Measurements from ENCODE around the gene LTBP2. TPM values are rescaled to one million over a fixed set of nuclear protein-coding genes. Genes with fewer than 3 reads are reported as not detected.

Gene LTBP2
- total RNA-seq, 1 donor from 2014 or later, result 12.0 TPM

- Histone ChIP-seq H3K27me3 (ENCODE audit: control insufficient read depth in 3 of 3, insufficient read depth in 3 of 3, low read length in 3 of 3) (peaks cover 5 to 58% (median 23%) of the 10 kb centered on the region in 3 donors), H3K4me3 (ENCODE audit: low read length in 3 of 3) (no peak overlapping the region), H3K27ac (ENCODE audit: low read depth, low read length) (peak overlapping the region; percentile 28), H3K36me3 (ENCODE audit: control insufficient read depth in 3 of 3, insufficient read depth in 3 of 3, low read length in 3 of 3) (no peaks in the 10 kb centered on the region), H3K9ac (ENCODE audit: low read depth in 1 of 3, low read length in 3 of 3) (peak overlapping the region in 1 of 3 donors; percentile 3), H3K9me3 (ENCODE audit: control insufficient read depth in 3 of 3, low read length in 3 of 3) (no peaks in the 10 kb centered on the region), H3K4me1 (ENCODE audit: control insufficient read depth in 3 of 3, insufficient read depth in 3 of 3, low read length in 3 of 3) (peaks cover 32 to 45% (median 37%) of the 10 kb centered on the region in 3 donors)
These were observed 2.8 kb upstream of the LTBP2 start for GRCh38 chr14:74614508-74615495.

DNA sequence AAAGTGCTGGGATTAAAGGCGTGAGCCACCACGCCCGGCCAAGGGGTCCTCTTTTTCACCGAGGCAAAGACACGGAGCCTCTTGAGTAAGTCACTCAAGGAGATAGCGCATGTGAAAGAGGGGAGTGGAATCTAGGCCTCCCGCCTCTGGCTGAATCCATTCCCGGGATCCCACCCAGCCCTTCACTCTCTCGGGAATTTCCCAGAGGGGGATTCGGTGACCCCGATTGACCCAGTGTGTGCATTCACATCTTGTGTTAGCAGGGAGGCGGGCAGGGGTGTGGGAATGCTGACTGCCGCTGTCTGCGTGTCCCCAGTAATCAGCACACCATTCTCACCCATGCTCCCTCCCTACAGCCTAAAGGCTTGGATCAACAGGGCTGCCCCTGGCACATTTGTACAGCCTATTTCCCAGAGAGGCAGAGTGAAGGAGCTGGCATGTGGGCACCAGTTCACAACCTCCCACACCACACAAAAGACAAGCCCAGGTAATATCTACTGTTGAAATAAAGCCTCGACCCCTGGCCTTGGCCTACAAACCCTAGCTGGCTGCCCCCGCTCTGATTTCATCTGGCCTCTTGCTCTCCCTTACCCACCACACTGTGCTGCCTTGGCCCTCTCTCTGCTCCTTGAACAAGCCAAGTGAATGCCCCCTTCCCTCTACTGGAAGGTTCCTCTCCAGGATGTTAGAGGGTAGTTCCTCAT, 1.3 kb upstream of the LTBP2 start:
- no peak overlapping the region for H3K27ac ChIP-seq (ENCODE audit: low read depth, low read length)
- peaks cover 5 to 58% (median 19%) of the 10 kb centered on the region in 3 donors for H3K27me3 ChIP-seq (ENCODE audit: control insufficient read depth in 3 of 3, insufficient read depth in 3 of 3, low read length in 3 of 3)
- no peaks in the 10 kb centered on the region for H3K36me3 ChIP-seq (ENCODE audit: control insufficient read depth in 3 of 3, insufficient read depth in 3 of 3, low read length in 3 of 3)
- H3K9ac ChIP-seq (ENCODE audit: low read depth in 1 of 3, low read length in 3 of 3), result no peak overlapping the region
- no peaks in the 10 kb centered on the region for H3K9me3 ChIP-seq (ENCODE audit: control insufficient read depth in 3 of 3, low read length in 3 of 3)
- H3K4me3 ChIP-seq (ENCODE audit: low read length in 3 of 3), result no peak overlapping the region
- peaks cover 23 to 36% (median 30%) of the 10 kb centered on the region in 3 donors for H3K4me1 ChIP-seq (ENCODE audit: control insufficient read depth in 3 of 3, insufficient read depth in 3 of 3, low read length in 3 of 3)

GRCh38 chr14:74612350-74613021, 449 bp upstream of the LTBP2 start:
- Histone ChIP-seq H3K9ac (ENCODE audit: low read depth in 1 of 3, low read length in 3 of 3) (peak overlapping the region in 2 of 3 donors; percentile 53 to 68), H3K36me3 (ENCODE audit: control insufficient read depth in 3 of 3, insufficient read depth in 3 of 3, low read length in 3 of 3) (no peaks in the 10 kb centered on the region), H3K9me3 (ENCODE audit: control insufficient read depth in 3 of 3, low read length in 3 of 3) (no peaks in the 10 kb centered on the region), H3K27me3 (ENCODE audit: control insufficient read depth in 3 of 3, insufficient read depth in 3 of 3, low read length in 3 of 3) (peaks cover 5 to 58% (median 19%) of the 10 kb centered on the region in 3 donors), H3K4me1 (ENCODE audit: control insufficient read depth in 3 of 3, insufficient read depth in 3 of 3, low read length in 3 of 3) (peaks cover 16 to 32% (median 22%) of the 10 kb centered on the region in 3 donors), H3K27ac (ENCODE audit: low read depth, low read length) (no peak overlapping the region), H3K4me3 (ENCODE audit: low read length in 3 of 3) (peak overlapping the region; percentile 66 to 79 (median 73))

GRCh38 chr14:74610866-74611649, 979 bp downstream of the LTBP2 start:
- no peaks in the 10 kb centered on the region for H3K9me3 ChIP-seq (ENCODE audit: control insufficient read depth in 3 of 3, low read length in 3 of 3)
- no peak overlapping the region for H3K27ac ChIP-seq (ENCODE audit: low read depth, low read length)
- H3K9ac ChIP-seq (ENCODE audit: low read depth in 1 of 3, low read length in 3 of 3), result peak overlapping the region in 2 of 3 donors; percentile 40 to 53
- H3K36me3 ChIP-seq (ENCODE audit: control insufficient read depth in 3 of 3, insufficient read depth in 3 of 3, low read length in 3 of 3), result no peaks in the 10 kb centered on the region
- peaks cover 2 to 50% (median 19%) of the 10 kb centered on the region in 3 donors for H3K27me3 ChIP-seq (ENCODE audit: control insufficient read depth in 3 of 3, insufficient read depth in 3 of 3, low read length in 3 of 3)
- H3K4me1 ChIP-seq (ENCODE audit: control insufficient read depth in 3 of 3, insufficient read depth in 3 of 3, low read length in 3 of 3), result peaks cover 5 to 19% (median 12%) of the 10 kb centered on the region in 3 donors
- H3K4me3 ChIP-seq (ENCODE audit: low read length in 3 of 3), result peak overlapping the region; percentile 33 to 79 (median 73)

DNA sequence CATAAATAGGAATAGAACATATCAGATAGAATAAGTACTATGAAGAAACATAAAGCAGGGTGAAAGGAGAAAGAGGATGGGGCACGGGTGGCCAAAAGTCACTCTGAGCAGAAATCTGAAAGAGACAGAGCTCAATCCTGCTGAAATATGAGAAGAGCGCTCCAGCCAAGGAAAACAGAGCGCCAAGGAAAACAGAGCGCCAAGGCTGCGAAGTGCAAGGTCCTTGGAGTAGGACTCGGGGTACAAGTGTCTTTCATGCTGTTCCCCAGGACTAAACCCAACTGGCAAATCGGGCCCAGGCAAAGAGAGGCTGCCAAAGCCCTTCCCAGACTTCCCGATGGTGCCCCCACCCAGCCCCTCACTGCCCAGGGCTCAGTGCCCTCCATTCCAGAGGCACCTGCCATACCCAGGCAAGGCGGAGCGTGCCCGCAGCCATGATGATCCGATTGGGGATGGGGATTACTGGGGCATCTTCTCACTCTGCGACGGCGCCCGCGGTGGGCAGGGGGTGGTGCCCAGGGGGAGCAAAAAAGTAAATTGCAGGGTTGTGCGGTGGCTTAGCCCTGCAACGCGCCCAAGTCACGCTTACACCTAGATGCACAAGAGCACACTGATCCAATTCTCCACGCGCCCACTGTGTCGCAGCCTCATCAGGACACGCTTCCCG, 1.7 kb downstream of the LTBP2 start:
- peak overlapping the region in 1 of 3 donors; percentile 40 for H3K9ac ChIP-seq (ENCODE audit: low read depth in 1 of 3, low read length in 3 of 3)
- no peaks in the 10 kb centered on the region for H3K9me3 ChIP-seq (ENCODE audit: control insufficient read depth in 3 of 3, low read length in 3 of 3)
- no peak overlapping the region for H3K27ac ChIP-seq (ENCODE audit: low read depth, low read length)
- peaks cover 2 to 43% (median 14%) of the 10 kb centered on the region in 3 donors for H3K27me3 ChIP-seq (ENCODE audit: control insufficient read depth in 3 of 3, insufficient read depth in 3 of 3, low read length in 3 of 3)
- peaks cover 9 to 22% (median 16%) of the 10 kb centered on the region in 3 donors for H3K4me1 ChIP-seq (ENCODE audit: control insufficient read depth in 3 of 3, insufficient read depth in 3 of 3, low read length in 3 of 3)
- no peaks in the 10 kb centered on the region for H3K36me3 ChIP-seq (ENCODE audit: control insufficient read depth in 3 of 3, insufficient read depth in 3 of 3, low read length in 3 of 3)
- H3K4me3 ChIP-seq (ENCODE audit: low read length in 3 of 3), result peak overlapping the region; percentile 33 to 79 (median 54)

- peak overlapping the region; percentile 32 to 79 (median 54) for H3K4me3 ChIP-seq (ENCODE audit: low read length in 3 of 3)
- H3K9ac ChIP-seq (ENCODE audit: low read depth in 1 of 3, low read length in 3 of 3), result no peak overlapping the region
- H3K27me3 ChIP-seq (ENCODE audit: control insufficient read depth in 3 of 3, insufficient read depth in 3 of 3, low read length in 3 of 3), result peaks cover 2 to 37% (median 14%) of the 10 kb centered on the region in 3 donors
- no peaks in the 10 kb centered on the region for H3K36me3 ChIP-seq (ENCODE audit: control insufficient read depth in 3 of 3, insufficient read depth in 3 of 3, low read length in 3 of 3)
- H3K27ac ChIP-seq (ENCODE audit: low read depth, low read length), result no peak overlapping the region
- H3K9me3 ChIP-seq (ENCODE audit: control insufficient read depth in 3 of 3, low read length in 3 of 3), result no peaks in the 10 kb centered on the region
- H3K4me1 ChIP-seq (ENCODE audit: control insufficient read depth in 3 of 3, insufficient read depth in 3 of 3, low read length in 3 of 3), result peaks cover 12 to 23% (median 16%) of the 10 kb centered on the region in 3 donors
These were observed 2.3 kb downstream of the LTBP2 start for GRCh38 chr14:74609721-74610120.

- no peak overlapping the region for H3K27ac ChIP-seq (ENCODE audit: low read depth, low read length)
These were observed 3.0 kb downstream of the LTBP2 start for GRCh38 chr14:74608959-74609611.

DNA sequence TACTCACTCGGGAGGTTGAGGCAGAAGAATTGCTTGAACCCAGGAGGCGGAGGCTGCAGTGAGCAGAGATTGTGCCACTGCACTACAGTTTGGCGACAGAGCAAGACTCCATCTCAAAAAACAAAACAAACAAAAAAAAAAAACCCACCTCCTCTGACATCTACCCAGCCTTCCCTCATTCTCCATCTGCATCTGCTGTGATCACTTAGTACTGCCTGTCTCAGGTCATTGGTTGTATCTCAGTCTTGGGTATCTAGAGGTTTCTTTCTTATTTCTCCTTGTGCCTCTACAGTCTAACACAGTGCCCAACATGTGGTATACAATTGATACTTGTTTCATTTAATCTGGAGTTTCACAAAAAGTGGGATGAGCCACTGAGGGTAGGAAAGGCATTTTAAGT, 5.3 kb downstream of the LTBP2 start:
- peaks cover 0 to 3% (median 0%) of the 10 kb centered on the region in 3 donors for H3K36me3 ChIP-seq (ENCODE audit: control insufficient read depth in 3 of 3, insufficient read depth in 3 of 3, low read length in 3 of 3)
- peaks cover 2 to 14% (median 7%) of the 10 kb centered on the region in 3 donors for H3K27me3 ChIP-seq (ENCODE audit: control insufficient read depth in 3 of 3, insufficient read depth in 3 of 3, low read length in 3 of 3)
- no peak overlapping the region for H3K4me3 ChIP-seq (ENCODE audit: low read length in 3 of 3)
- H3K4me1 ChIP-seq (ENCODE audit: control insufficient read depth in 3 of 3, insufficient read depth in 3 of 3, low read length in 3 of 3), result peaks cover 12 to 19% (median 12%) of the 10 kb centered on the region in 3 donors
- no peaks in the 10 kb centered on the region for H3K9me3 ChIP-seq (ENCODE audit: control insufficient read depth in 3 of 3, low read length in 3 of 3)
- no peak overlapping the region for H3K27ac ChIP-seq (ENCODE audit: low read depth, low read length)
- H3K9ac ChIP-seq (ENCODE audit: low read depth in 1 of 3, low read length in 3 of 3), result no peak overlapping the region

More at GRCh38 chr14:74608959-74609611, 3.0 kb downstream of the LTBP2 start:
- H3K4me1 ChIP-seq (ENCODE audit: control insufficient read depth in 3 of 3, insufficient read depth in 3 of 3, low read length in 3 of 3), result peaks cover 12 to 23% (median 15%) of the 10 kb centered on the region in 3 donors
- peaks cover 2 to 30% (median 14%) of the 10 kb centered on the region in 3 donors for H3K27me3 ChIP-seq (ENCODE audit: control insufficient read depth in 3 of 3, insufficient read depth in 3 of 3, low read length in 3 of 3)
- H3K36me3 ChIP-seq (ENCODE audit: control insufficient read depth in 3 of 3, insufficient read depth in 3 of 3, low read length in 3 of 3), result no peaks in the 10 kb centered on the region
- no peaks in the 10 kb centered on the region for H3K9me3 ChIP-seq (ENCODE audit: control insufficient read depth in 3 of 3, low read length in 3 of 3)
- peak overlapping the region in 2 of 3 donors; percentile 17 to 54 for H3K4me3 ChIP-seq (ENCODE audit: low read length in 3 of 3)
- no peak overlapping the region for H3K9ac ChIP-seq (ENCODE audit: low read depth in 1 of 3, low read length in 3 of 3)
